MCF 10A (cell line): Measurements from ENCODE around the gene LRRC7. TPM values are rescaled to one million over a fixed set of nuclear protein-coding genes. Genes with fewer than 3 reads are reported as not detected.
A peak's percentile ranks its signal among the peaks of the same experiment; 100 is the strongest.

Source experiments
- BruUV-seq: library from RNA; stranded (reverse); fragments of 400-500 nt; replicated peaks from 2 replicates; lab custom pipeline; 2021; lab: Mats Ljungman, UMichigan
- CTCF ChIA-PET: fragments of 300-600 bp; sonication (Branson Sonifier 250); formaldehyde crosslinking; extraction: SDS; loops from one replicate; lab custom pipeline; 2021; ENCODE audit warnings: antibody characterized with exemption, inconsistent platforms; lab: Yijun Ruan, JAX
- POLR2A ChIA-PET: fragments of 300-600, 350-650 bp; sonication (Branson Sonifier 250); formaldehyde crosslinking; extraction: SDS; loops from one replicate; lab custom pipeline; 2020; ENCODE audit warnings: antibody characterized with exemption, inconsistent platforms; lab: Yijun Ruan, JAX
- DNase-seq: peaks from one replicate; pipeline ENCODE4 v3.0.0-alpha.2; 2018; ENCODE audit not compliant: unreplicated experiment
- H3K27ac Mint-ChIP-seq: one replicate; pipeline ENCODE4 v1.8.0; 2022; ENCODE audit warnings: mild to moderate bottlenecking, low read depth, mixed read lengths; ENCODE audit not compliant: unreplicated experiment
- H3K27me3 Mint-ChIP-seq: one replicate; pipeline ENCODE4 v1.8.0; 2022; ENCODE audit warnings: mixed read lengths; ENCODE audit not compliant: insufficient read depth, unreplicated experiment
- H3K36me3 Mint-ChIP-seq: one replicate; pipeline ENCODE4 v1.8.0; 2022; ENCODE audit warnings: mild to moderate bottlenecking, moderate library complexity, mixed read lengths; ENCODE audit not compliant: insufficient read depth, unreplicated experiment
- H3K4me1 Mint-ChIP-seq: one replicate; pipeline ENCODE4 v1.8.0; 2022; ENCODE audit warnings: mixed read lengths; ENCODE audit not compliant: insufficient read depth, unreplicated experiment
- H3K4me3 Mint-ChIP-seq: one replicate; pipeline ENCODE4 v1.8.0; 2022; ENCODE audit warnings: mild to moderate bottlenecking, moderate library complexity, mixed read lengths; ENCODE audit not compliant: unreplicated experiment
- H3K9me3 Mint-ChIP-seq: one replicate; pipeline ENCODE4 v1.8.0; 2022; ENCODE audit warnings: mixed read lengths; ENCODE audit not compliant: unreplicated experiment
- CTCF ChIP-seq: fragments of 200-600 bp; IDR thresholded peaks from one replicate; pipeline ENCODE4 v1.8.0; 2022; ENCODE audit warnings: antibody characterized with exemption, mild to moderate bottlenecking; ENCODE audit not compliant: unreplicated experiment
- intact Hi-C: fragments of 100-400 bp; cut with micrococcal nuclease; formaldehyde crosslinking; loops from 2 replicates; pipeline ENCODE4 v1.14.1; 2022
- total RNA-seq: library from RNA; stranded (reverse); gene quantifications from 2 replicates; pipeline ENCODE4 v1.2.3, GENCODE V29; 2022

The LRRC7 gene
- total RNA-seq, 1 experiment from 2014 or later: not detected

- intact Hi-C loops: no loop called here
- CTCF ChIA-PET: interaction anchor here (0.5 to 1.5 kb wide), 7 partner anchors 8 to 704 kb away, joined by 3 to 8 read pairs (median 3); no protein-coding TSS in a partner anchor
- no TSS peak for BruUV-seq
These were observed 578.8 kb downstream of the LRRC7 start for GRCh38 chr1:70146488-70146887.

GRCh38 chr1:70150444-70150843, 582.7 kb downstream of the LRRC7 start:
- intact Hi-C loops: no loop called here
- POLR2A ChIA-PET: interaction anchor here (0.6 kb wide), 1 partner anchor 467 kb away, joined by 3 read pairs; no protein-coding TSS in a partner anchor
- no peak overlapping the region for H3K27ac Mint-ChIP-seq
- H3K4me1 Mint-ChIP-seq: peaks cover 5% of the 10 kb centered on the region
- peaks cover 18% of the 10 kb centered on the region for H3K36me3 Mint-ChIP-seq
- H3K4me3 Mint-ChIP-seq: no peak overlapping the region
- no peaks in the 10 kb centered on the region for H3K27me3 Mint-ChIP-seq
- no peaks in the 10 kb centered on the region for H3K9me3 Mint-ChIP-seq
- no peak for TF ChIP-seq CTCF
- DNase-seq: no peak
- CTCF ChIA-PET: interaction anchor here (1.2 to 1.8 kb wide), 2 partner anchors 9 to 17 kb away, joined by 4 to 10 read pairs; no protein-coding TSS in a partner anchor
- no TSS peak for BruUV-seq

More at GRCh38 chr1:70146488-70146887, 578.8 kb downstream of the LRRC7 start:
- POLR2A ChIA-PET: no interaction called here
- no peak for TF ChIP-seq CTCF
- Mint-ChIP-seq H3K4me3 (no peak overlapping the region), H3K36me3 (peaks cover 6% of the 10 kb centered on the region), H3K9me3 (no peaks in the 10 kb centered on the region), H3K4me1 (peaks cover 5% of the 10 kb centered on the region), H3K27ac (no peak overlapping the region), H3K27me3 (no peaks in the 10 kb centered on the region)
- DNase-seq: peak; percentile 10

GRCh38 chr1:70153739-70154138, 586.0 kb downstream of the LRRC7 start:
- no peaks in the 10 kb centered on the region for H3K4me1 Mint-ChIP-seq
- H3K4me3 Mint-ChIP-seq: no peak overlapping the region
- intact Hi-C loops: no loop called here
- ChIA-PET POLR2A (no interaction called here), CTCF (no interaction called here)
- TF ChIP-seq CTCF: no peak
- no peak for DNase-seq
- BruUV-seq: no TSS peak
- no peaks in the 10 kb centered on the region for H3K27me3 Mint-ChIP-seq
- H3K9me3 Mint-ChIP-seq: no peaks in the 10 kb centered on the region
- H3K27ac Mint-ChIP-seq: no peak overlapping the region
- peaks cover 12% of the 10 kb centered on the region for H3K36me3 Mint-ChIP-seq

GRCh38 chr1:70156529-70157120, 588.9 kb downstream of the LRRC7 start:
- no TSS peak for BruUV-seq
- peak; percentile 11 for DNase-seq
- H3K4me3 Mint-ChIP-seq: no peak overlapping the region
- CTCF ChIA-PET: interaction anchor here (0.6 kb wide), 1 partner anchor 281 kb away, joined by 3 read pairs; no protein-coding TSS in a partner anchor
- H3K9me3 Mint-ChIP-seq: no peaks in the 10 kb centered on the region
- no peaks in the 10 kb centered on the region for H3K4me1 Mint-ChIP-seq
- peaks cover 18% of the 10 kb centered on the region for H3K36me3 Mint-ChIP-seq
- H3K27ac Mint-ChIP-seq: no peak overlapping the region
- no peak for TF ChIP-seq CTCF
- POLR2A ChIA-PET: no interaction called here
- H3K27me3 Mint-ChIP-seq: no peaks in the 10 kb centered on the region
- intact Hi-C loops: no loop called here
